ENCODE measurements around the gene CPZ. TPM values are rescaled to one million over a fixed set of nuclear protein-coding genes. Genes with fewer than 3 reads are reported as not detected.

The CPZ gene
- total and polyA plus RNA-seq, 2 experiments from 2014 or later = 13.4 to 19.0 TPM

DNA sequence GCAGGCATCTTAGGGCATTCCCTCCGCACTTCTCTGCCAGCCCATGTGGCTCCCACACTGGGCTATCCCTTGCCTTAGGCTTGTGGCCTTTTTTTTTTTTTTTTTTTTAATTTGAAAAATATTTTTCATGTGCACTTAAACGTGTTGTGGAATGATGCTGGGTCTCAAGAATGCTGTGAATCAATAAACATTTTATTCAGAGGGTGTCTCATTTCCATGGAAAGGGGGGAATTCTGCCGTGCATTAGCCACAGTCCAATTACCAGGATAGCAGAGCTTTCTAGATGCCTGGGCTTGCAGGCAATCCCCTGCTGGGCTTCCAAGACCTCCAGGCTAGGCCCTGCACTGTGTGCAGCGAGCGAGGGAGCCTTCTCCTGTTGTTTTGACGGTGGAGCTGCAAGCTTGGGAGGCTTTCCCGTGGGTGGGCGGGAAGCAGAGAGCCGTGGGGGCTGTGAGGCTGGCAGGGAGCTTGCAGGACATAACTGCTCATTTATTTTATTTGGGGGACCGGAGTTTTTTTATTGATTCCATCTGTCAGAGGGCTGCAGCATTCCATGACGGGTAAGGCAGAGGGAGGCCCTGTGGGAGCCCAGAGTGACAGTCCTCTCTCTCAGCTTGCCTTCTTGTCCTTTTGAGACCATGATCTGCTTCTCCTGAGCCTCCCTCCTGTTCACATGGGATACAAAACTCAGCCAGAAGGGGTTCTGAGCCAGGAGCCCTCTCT lies 2.6 kb upstream of the CPZ start:
- no peaks in the 10 kb centered on the region for H4K20me1 ChIP-seq (ENCODE audit: insufficient read depth)
- H3K9ac ChIP-seq = no peak overlapping the region
- no peak overlapping the region for H2AFZ ChIP-seq
- H3K4me2 ChIP-seq (ENCODE audit: unreplicated experiment) = no peak overlapping the region
- no peaks in the 10 kb centered on the region for H3K79me2 ChIP-seq (ENCODE audit: insufficient read depth)
- no peaks in the 10 kb centered on the region for H3K36me3 ChIP-seq (ENCODE audit: low read depth)
- H3K27me3 ChIP-seq (replicated peaks; ENCODE audit: insufficient read depth) = peaks cover 26% of the 10 kb centered on the region
- TF ChIP-seq EZH2 (IDR thresholded peaks at IDR 0.05; ENCODE audit: insufficient read depth, poor library complexity, severe bottlenecking) (no peak), EZH2phosphoT487 (IDR thresholded peaks at IDR 0.05; ENCODE audit: insufficient read depth, low read depth) (no peak)
- peaks cover 12% of the 10 kb centered on the region for H3K4me1 ChIP-seq (ENCODE audit: insufficient read depth)
- no peaks in the 10 kb centered on the region for H3F3A ChIP-seq (ENCODE audit: insufficient read depth)
- H3K27ac ChIP-seq = no peak overlapping the region
- DNase-seq = peak; percentile 72
- H3K4me3 ChIP-seq = no peak overlapping the region
- WGBS, 2 experiments (ENCODE audit: low coverage in 1 of 2, low lambda C conversion rate in 2 of 2, missing lambda C conversion rate in 2 of 2) = 8 to 9% methylated on average over 11 of the region's 11 CpGs
- no peaks in the 10 kb centered on the region for H3K9me2 ChIP-seq (ENCODE audit: insufficient read depth)
- in situ Hi-C loops (cut with MboI) = loop anchor here (10.0 kb wide), 1 partner anchor 115 kb away; no protein-coding TSS in a partner anchor
- no peaks in the 10 kb centered on the region for H3K9me3 ChIP-seq (ENCODE audit: low read depth)

DNA sequence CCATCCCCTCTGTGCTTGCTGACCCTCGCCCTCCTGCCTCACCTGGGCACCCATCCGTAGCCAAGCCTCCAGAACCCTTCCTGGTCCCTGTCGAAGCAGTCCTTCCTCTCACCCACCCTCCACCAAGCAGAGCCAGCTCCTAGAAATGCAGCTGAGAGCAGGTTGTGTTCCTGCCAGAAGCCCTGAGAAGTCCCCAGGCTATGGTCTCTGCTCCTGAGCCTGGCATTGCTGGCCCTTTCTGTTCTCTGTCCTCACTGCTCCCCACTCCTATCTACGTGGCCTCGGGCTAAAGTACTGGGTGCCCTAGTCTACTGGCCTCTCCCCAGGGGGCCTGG lies 2.1 kb upstream of the CPZ start:
- DNase-seq = no peak

DNA sequence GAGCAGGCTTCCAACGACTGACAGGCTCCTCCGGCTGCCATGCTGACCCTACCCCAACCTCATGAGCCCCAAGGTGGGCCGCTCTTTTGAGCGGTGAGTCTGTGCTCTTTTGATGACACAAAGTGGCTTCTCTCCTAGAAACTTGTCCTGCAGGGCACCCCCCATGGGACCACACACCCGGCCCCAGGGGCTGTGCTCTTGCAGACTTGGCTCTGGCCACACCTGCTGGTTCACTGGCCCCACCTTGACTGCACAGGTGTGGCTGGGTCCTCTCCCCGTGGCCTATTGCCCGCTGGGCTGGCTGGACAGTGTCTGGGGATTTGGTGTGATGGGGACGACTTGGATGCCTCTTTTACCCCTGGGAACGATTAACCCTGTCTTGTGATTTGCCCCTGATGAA lies 1.5 kb upstream of the CPZ start:
- Histone ChIP-seq H3K9ac (no peak overlapping the region), H3K27me3 (replicated peaks; ENCODE audit: insufficient read depth) (peaks cover 16% of the 10 kb centered on the region), H4K20me1 (ENCODE audit: insufficient read depth) (no peaks in the 10 kb centered on the region), H2AFZ (no peak overlapping the region), H3K9me3 (ENCODE audit: low read depth) (no peaks in the 10 kb centered on the region), H3K4me2 (ENCODE audit: unreplicated experiment) (no peak overlapping the region), H3K79me2 (ENCODE audit: insufficient read depth) (no peaks in the 10 kb centered on the region), H3K4me1 (ENCODE audit: insufficient read depth) (peaks cover 12% of the 10 kb centered on the region), H3K36me3 (ENCODE audit: low read depth) (no peaks in the 10 kb centered on the region), H3K4me3 (no peak overlapping the region), H3K27ac (no peak overlapping the region), H3F3A (ENCODE audit: insufficient read depth) (no peaks in the 10 kb centered on the region), H3K9me2 (ENCODE audit: insufficient read depth) (no peaks in the 10 kb centered on the region)
- in situ Hi-C loops (cut with MboI) = loop anchor here (10.0 kb wide), 1 partner anchor 116 kb away; no protein-coding TSS in a partner anchor
- DNase-seq = no peak
- TF ChIP-seq EZH2phosphoT487 (IDR thresholded peaks at IDR 0.05; ENCODE audit: insufficient read depth, low read depth) (no peak), EZH2 (IDR thresholded peaks at IDR 0.05; ENCODE audit: insufficient read depth, poor library complexity, severe bottlenecking) (no peak)
- 90% methylated on average over 9 of the region's 9 CpGs for WGBS, 2 experiments (ENCODE audit: low coverage in 1 of 2, low lambda C conversion rate in 2 of 2, missing lambda C conversion rate in 2 of 2)

More for the DNA sequence above, 2.1 kb upstream of the CPZ start:
- H3K27me3 ChIP-seq (replicated peaks; ENCODE audit: insufficient read depth) = peaks cover 22% of the 10 kb centered on the region
- H3K4me2 ChIP-seq (ENCODE audit: unreplicated experiment) = no peak overlapping the region
- H3K9me2 ChIP-seq (ENCODE audit: insufficient read depth) = no peaks in the 10 kb centered on the region
- H3K4me1 ChIP-seq (ENCODE audit: insufficient read depth) = peaks cover 12% of the 10 kb centered on the region
- no peak overlapping the region for H2AFZ ChIP-seq
- H3K9me3 ChIP-seq (ENCODE audit: low read depth) = no peaks in the 10 kb centered on the region
- no peaks in the 10 kb centered on the region for H3K79me2 ChIP-seq (ENCODE audit: insufficient read depth)
- in situ Hi-C loops (cut with MboI) = loop anchor here (10.0 kb wide), 1 partner anchor 116 kb away; no protein-coding TSS in a partner anchor
- no peaks in the 10 kb centered on the region for H3K36me3 ChIP-seq (ENCODE audit: low read depth)
- TF ChIP-seq EZH2phosphoT487 (IDR thresholded peaks at IDR 0.05; ENCODE audit: insufficient read depth, low read depth) (no peak), EZH2 (IDR thresholded peaks at IDR 0.05; ENCODE audit: insufficient read depth, poor library complexity, severe bottlenecking) (no peak)
- no peaks in the 10 kb centered on the region for H3F3A ChIP-seq (ENCODE audit: insufficient read depth)
- H3K4me3 ChIP-seq = no peak overlapping the region
- H4K20me1 ChIP-seq (ENCODE audit: insufficient read depth) = no peaks in the 10 kb centered on the region
- no peak overlapping the region for H3K9ac ChIP-seq
- 76 to 79% methylated on average over 5 of the region's 5 CpGs for WGBS, 2 experiments (ENCODE audit: low coverage in 1 of 2, low lambda C conversion rate in 2 of 2, missing lambda C conversion rate in 2 of 2)
- no peak overlapping the region for H3K27ac ChIP-seq

DNA sequence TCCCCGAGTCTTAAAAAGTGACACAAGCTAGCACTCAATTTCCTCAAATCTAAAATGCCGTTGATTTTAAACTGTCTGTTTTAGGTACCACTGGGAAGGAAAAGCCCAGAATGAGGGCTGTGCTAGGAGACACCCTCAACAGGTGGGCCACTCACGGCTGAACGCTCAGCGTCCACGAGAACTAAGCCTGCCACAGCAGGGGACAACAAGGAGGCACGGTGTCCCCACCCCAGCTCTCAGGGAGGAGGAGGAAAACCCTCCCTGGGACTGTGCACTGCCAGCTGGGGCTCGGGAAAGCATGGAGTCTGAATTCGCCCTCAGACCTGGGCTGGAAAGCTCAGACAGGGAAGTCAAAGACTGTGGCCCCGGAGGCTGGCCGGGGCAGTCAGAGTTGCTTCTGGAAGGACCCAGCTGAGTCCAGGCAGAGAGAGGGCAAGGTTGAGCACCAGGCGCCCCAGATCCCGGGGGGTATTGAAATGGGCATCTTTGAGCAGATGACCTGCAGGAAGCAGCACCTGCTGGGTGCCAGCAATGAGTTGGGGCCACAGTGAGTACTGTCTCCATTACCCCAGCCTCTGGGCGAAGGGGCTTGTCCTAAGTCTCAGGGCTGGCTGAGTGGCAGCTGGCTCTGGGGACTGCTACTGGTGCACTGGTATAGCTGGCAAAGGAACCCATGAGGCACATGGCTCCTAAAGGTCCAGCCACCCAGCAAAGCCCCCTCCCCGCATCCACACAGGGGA lies 769 bp upstream of the CPZ start:
- peaks cover 12% of the 10 kb centered on the region; the same call in 1 of the 2 replicates for H3K27me3 ChIP-seq (replicated peaks; ENCODE audit: insufficient read depth)
- no peak overlapping the region for H3K9ac ChIP-seq
- no peak overlapping the region for H3K4me3 ChIP-seq
- H3K9me3 ChIP-seq (ENCODE audit: low read depth) = no peaks in the 10 kb centered on the region
- H2AFZ ChIP-seq = no peak overlapping the region
- no peak for TF ChIP-seq EZH2 (IDR thresholded peaks at IDR 0.05; ENCODE audit: insufficient read depth, poor library complexity, severe bottlenecking)
- TF ChIP-seq EZH2phosphoT487 (IDR thresholded peaks at IDR 0.05; ENCODE audit: insufficient read depth, low read depth) = no peak
- no peak overlapping the region for H3K4me2 ChIP-seq (ENCODE audit: unreplicated experiment)
- no peaks in the 10 kb centered on the region for H3F3A ChIP-seq (ENCODE audit: insufficient read depth)
- no peaks in the 10 kb centered on the region for H3K36me3 ChIP-seq (ENCODE audit: low read depth)
- in situ Hi-C loops (cut with MboI) = loop anchor here (10.0 kb wide), 1 partner anchor 117 kb away; no protein-coding TSS in a partner anchor
- H3K79me2 ChIP-seq (ENCODE audit: insufficient read depth) = no peaks in the 10 kb centered on the region
- 67 to 72% methylated on average over 15 of the region's 15 CpGs for WGBS, 2 experiments (ENCODE audit: low coverage in 1 of 2, low lambda C conversion rate in 2 of 2, missing lambda C conversion rate in 2 of 2)
- DNase-seq = no peak
- H3K9me2 ChIP-seq (ENCODE audit: insufficient read depth) = no peaks in the 10 kb centered on the region
- H3K4me1 ChIP-seq (ENCODE audit: insufficient read depth) = peaks cover 12% of the 10 kb centered on the region
- H3K27ac ChIP-seq = no peak overlapping the region
- H4K20me1 ChIP-seq (ENCODE audit: insufficient read depth) = no peaks in the 10 kb centered on the region
